MM.1S (cell line): ENCODE measurements around the gene SQSTM1.

Experiments
- DNase-seq: peaks from one replicate; pipeline ENCODE4 v3.0.0-alpha.2; 2015
- H2AFZ ChIP-seq: fragments of 300-600 bp; sonication (generic); 2 replicates; pipeline ENCODE4 v1.6.0; 2016; ENCODE audit warnings: antibody characterized with exemption, low read length
- H3F3A ChIP-seq: fragments of 300-600 bp; sonication (generic); 2 replicates; pipeline ENCODE4 v1.6.1; 2016; ENCODE audit warnings: mild to moderate bottlenecking, antibody characterized with exemption, low read length, moderate library complexity, mixed read lengths; ENCODE audit not compliant: insufficient read depth
- H3K27ac ChIP-seq: fragments of 300-600 bp; sonication (generic); 2 replicates; pipeline ENCODE4 v1.5.1; 2016; ENCODE audit warnings: mild to moderate bottlenecking, low read length
- H3K27me3 ChIP-seq: fragments of 300-600 bp; sonication (generic); replicated peaks from 2 replicates; pipeline ENCODE4 v1.6.0; 2016; ENCODE audit warnings: low read length; ENCODE audit not compliant: insufficient read depth
- H3K36me3 ChIP-seq: fragments of 300-600 bp; sonication (generic); replicated peaks from 2 replicates; pipeline ENCODE4 v1.6.1; 2016; ENCODE audit warnings: mild to moderate bottlenecking, low read length, mixed read lengths; ENCODE audit not compliant: insufficient read depth
- H3K4me1 ChIP-seq: fragments of 300-600 bp; sonication (generic); 2 replicates; pipeline ENCODE4 v1.6.1; 2016; ENCODE audit warnings: low read length, mixed read lengths
- H3K4me2 ChIP-seq: fragments of 300-600 bp; sonication (generic); 2 replicates; pipeline ENCODE4 v1.6.0; 2016; ENCODE audit warnings: low read depth, low read length
- H3K4me3 ChIP-seq: fragments of 300-600 bp; sonication (generic); 2 replicates; pipeline ENCODE4 v1.5.1; 2016; ENCODE audit warnings: low read length, mixed read lengths
- H3K79me2 ChIP-seq: fragments of 300-600 bp; sonication (generic); 2 replicates; pipeline ENCODE4 v1.6.1; 2016; ENCODE audit warnings: mixed run types, low read length, mixed read lengths
- H3K9ac ChIP-seq: fragments of 300-600 bp; sonication (generic); 2 replicates; pipeline ENCODE4 v1.6.1; 2016; ENCODE audit warnings: low read length, mixed read lengths
- H3K9me2 ChIP-seq: fragments of 300-600 bp; sonication (generic); replicated peaks from 2 replicates; pipeline ENCODE4 v1.6.1; 2016; ENCODE audit warnings: mild to moderate bottlenecking, low read length, mixed read lengths; ENCODE audit not compliant: insufficient read depth
- H3K9me3 ChIP-seq: fragments of 300-600 bp; sonication (generic); replicated peaks from 2 replicates; pipeline ENCODE4 v1.6.1; 2016; ENCODE audit warnings: mild to moderate bottlenecking, low read length, mixed read lengths; ENCODE audit not compliant: insufficient read depth
- H4K20me1 ChIP-seq: fragments of 300-600 bp; sonication (generic); 2 replicates; pipeline ENCODE4 v1.6.1; 2016; ENCODE audit warnings: mild to moderate bottlenecking, low read length, moderate library complexity, mixed read lengths; ENCODE audit not compliant: insufficient read depth
- EZH2 ChIP-seq: fragments of 300-600 bp; sonication (generic); optimal IDR thresholded peaks from 2 replicates; pipeline ENCODE3; 2017; ENCODE audit warnings: low read depth, mild to moderate bottlenecking, antibody characterized with exemption, low read length, mixed read lengths
- EZH2phosphoT487 ChIP-seq: fragments of 300-600 bp; sonication (generic); IDR thresholded peaks from 2 replicates; pipeline ENCODE4 v1.6.1; 2018; ENCODE audit warnings: antibody characterized with exemption, low read length
- TF ChIP-seq, protein P1 (sequence below): fragments of 300-600 bp; sonication (generic); IDR thresholded peaks from 2 replicates; pipeline ENCODE4 v1.5.1; 2016; ENCODE audit warnings: antibody characterized with exemption, low read length, mixed read lengths

Gene SQSTM1

DNA sequence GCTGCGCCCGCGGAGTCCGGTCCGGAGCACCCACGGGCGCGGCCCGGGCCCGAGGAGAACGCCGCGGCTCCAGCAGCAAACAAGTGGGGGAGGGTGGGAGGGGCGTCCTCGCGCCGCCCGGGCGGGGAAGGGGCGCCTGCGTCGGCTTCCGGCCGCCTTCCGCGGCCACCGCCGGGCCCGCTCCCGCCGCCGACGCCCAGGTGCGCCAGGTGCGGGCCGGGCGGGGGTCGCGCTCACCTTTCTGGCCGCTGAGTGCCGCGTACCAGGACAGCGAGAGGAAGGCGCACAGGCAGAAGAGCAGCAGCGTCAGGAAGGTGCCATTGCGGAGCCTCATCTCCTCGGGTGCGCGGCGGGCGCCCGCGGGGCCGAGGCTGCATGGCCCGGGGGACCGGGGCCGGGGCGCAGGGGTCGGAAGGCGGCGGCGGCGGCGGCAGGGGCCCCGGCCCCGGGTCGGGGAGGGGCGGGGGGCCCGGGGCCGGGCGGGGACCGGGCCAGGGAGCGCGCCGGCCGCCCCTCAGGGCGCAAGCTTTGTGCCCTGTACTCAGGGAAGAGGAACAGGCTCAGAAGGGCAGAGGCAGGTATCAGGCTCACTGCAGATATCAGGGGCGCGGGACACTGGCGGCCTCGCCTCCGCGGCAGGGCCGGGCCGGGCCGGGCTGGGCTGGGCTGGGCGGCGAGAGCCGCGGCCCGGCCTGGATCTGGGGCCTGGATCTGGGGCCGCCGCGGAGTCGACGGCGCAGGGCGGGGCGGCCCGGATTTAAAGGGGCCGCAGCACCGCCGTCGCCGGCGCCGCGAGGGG lies 14.3 kb upstream of the SQSTM1 start, which contains the start of gene MGAT4B:
Gene MGAT4B (minus strand): TSS at position 617 of the 799 bp plus-strand sequence. CDS start 283 bp downstream, at position 334.
- H2AFZ ChIP-seq, result peak within 1 kb of the TSS; percentile 77

DNA sequence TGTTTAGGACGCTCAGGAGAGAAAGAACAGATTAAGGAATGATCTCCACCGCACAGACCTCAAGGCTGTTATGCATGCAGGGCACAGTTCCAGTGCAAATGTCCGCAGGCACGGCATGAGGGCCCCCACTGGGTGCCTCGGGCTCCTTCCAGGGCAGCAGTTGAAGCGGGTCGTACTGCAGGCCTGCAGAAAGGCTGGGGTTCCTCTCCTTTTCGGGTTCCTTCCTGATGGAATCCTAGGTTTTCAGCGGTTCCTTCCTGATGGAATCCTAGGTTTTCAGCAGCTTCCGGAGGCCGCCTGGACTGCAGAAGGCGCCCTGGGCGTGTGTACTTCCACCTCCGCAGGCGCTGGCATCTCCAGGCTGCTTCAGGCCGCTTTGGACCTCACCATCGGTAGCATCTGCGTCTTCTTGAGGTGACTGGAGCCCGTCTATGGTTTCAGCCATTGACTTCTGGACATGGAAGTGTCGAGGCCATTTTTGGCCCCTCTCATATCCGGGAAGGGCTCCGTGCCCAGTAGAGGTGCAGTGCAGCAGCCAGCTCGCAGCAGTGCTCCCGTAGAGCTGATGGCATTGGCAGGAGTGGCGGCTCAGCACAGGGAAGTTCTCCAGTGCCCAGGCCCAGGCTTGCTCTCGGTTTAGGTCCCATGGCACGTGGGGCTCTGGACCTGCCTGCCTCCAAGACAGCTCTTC lies 8.4 kb upstream of the SQSTM1 start:
- Histone ChIP-seq H3K9ac (no peak overlapping the region), H3K27me3 (no peaks in the 10 kb centered on the region), H3K9me2 (no peaks in the 10 kb centered on the region), H3F3A (0 out of 2 replicates have a peak, but pooled peaks cover under 1% of the 10 kb centered on the region), H3K4me3 (no peak overlapping the region), H3K9me3 (no peaks in the 10 kb centered on the region), H2AFZ (no peak overlapping the region), H3K79me2 (peaks cover 9% of the 10 kb centered on the region), H3K4me2 (no peak overlapping the region), H4K20me1 (no peaks in the 10 kb centered on the region), H3K27ac (no peak overlapping the region), H3K36me3 (no peaks in the 10 kb centered on the region), H3K4me1 (no peaks in the 10 kb centered on the region)
- TF ChIP-seq EZH2phosphoT487, result no peak
- TF ChIP-seq EZH2, result no peak
- TF ChIP-seq, protein P1, sequence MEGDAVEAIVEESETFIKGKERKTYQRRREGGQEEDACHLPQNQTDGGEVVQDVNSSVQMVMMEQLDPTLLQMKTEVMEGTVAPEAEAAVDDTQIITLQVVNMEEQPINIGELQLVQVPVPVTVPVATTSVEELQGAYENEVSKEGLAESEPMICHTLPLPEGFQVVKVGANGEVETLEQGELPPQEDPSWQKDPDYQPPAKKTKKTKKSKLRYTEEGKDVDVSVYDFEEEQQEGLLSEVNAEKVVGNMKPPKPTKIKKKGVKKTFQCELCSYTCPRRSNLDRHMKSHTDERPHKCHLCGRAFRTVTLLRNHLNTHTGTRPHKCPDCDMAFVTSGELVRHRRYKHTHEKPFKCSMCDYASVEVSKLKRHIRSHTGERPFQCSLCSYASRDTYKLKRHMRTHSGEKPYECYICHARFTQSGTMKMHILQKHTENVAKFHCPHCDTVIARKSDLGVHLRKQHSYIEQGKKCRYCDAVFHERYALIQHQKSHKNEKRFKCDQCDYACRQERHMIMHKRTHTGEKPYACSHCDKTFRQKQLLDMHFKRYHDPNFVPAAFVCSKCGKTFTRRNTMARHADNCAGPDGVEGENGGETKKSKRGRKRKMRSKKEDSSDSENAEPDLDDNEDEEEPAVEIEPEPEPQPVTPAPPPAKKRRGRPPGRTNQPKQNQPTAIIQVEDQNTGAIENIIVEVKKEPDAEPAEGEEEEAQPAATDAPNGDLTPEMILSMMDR, result no peak
- no peak for DNase-seq

More for the DNA sequence above, 14.3 kb upstream of the SQSTM1 start, which contains the start of gene MGAT4B:
- no peaks in the 10 kb centered on the region for H3K9me2 ChIP-seq
- no peaks in the 10 kb centered on the region for H3K27me3 ChIP-seq
- H3K9ac ChIP-seq, result peak within 1 kb of the TSS; percentile 87
- peak within 1 kb of the TSS; percentile 78; the same call in 1 of the 2 replicates for H3K27ac ChIP-seq
- peak within 1 kb of the TSS; percentile 91 for H3K4me3 ChIP-seq
- H3F3A ChIP-seq, result 0 out of 2 replicates have a peak, but pooled peaks cover 4% of the 10 kb centered on the region
- H3K9me3 ChIP-seq, result no peaks in the 10 kb centered on the region
- H3K4me2 ChIP-seq, result peak within 1 kb of the TSS; percentile 90
- DNase-seq, result peak; percentile 82
- H3K79me2 ChIP-seq, result peaks cover 56% of the 10 kb centered on the region
- no peaks in the 10 kb centered on the region for H4K20me1 ChIP-seq
- H3K4me1 ChIP-seq, result peaks cover 11% of the 10 kb centered on the region; the same call in 1 of the 2 replicates
- TF ChIP-seq, protein P1, result no peak
- no peak for TF ChIP-seq EZH2phosphoT487
- TF ChIP-seq EZH2, result no peak
- H3K36me3 ChIP-seq, result no peaks in the 10 kb centered on the region

DNA sequence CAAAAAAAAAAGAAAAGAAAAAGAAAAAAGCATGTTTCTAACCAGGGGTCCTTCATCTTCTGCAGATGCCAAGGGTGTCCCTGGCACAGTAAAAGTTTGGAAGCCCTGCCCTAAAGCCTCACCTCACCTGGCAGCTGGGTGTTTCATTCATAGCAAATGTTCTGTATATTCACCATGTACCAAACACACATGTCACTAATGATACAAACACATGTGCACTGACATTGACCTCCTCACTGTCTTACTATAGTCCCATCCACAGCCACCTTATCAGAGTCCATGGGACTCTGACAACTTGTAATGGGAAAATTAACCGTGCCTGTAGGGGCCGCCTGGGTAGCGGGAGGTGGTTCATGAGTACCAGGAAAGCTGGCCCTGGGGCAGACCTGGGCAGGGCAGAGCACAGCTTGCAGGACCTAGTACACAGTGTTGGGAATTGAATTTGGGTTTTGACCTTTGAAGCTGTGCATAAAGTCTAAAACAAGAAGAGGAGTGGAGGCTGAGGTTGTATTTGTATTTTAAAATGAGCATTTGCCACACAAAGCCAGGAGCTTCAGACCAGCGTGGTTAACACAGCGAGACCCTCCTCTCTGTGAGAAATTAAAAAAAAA lies 7.6 kb upstream of the SQSTM1 start:
- Histone ChIP-seq H3K9me3 (no peaks in the 10 kb centered on the region), H3K27ac (no peak overlapping the region), H3K79me2 (peaks cover 3% of the 10 kb centered on the region), H3K9ac (no peak overlapping the region), H3K36me3 (no peaks in the 10 kb centered on the region), H3K4me2 (no peak overlapping the region), H3K4me3 (no peak overlapping the region), H3K9me2 (no peaks in the 10 kb centered on the region), H3F3A (no peaks in the 10 kb centered on the region), H4K20me1 (no peaks in the 10 kb centered on the region), H3K4me1 (peaks cover under 1% of the 10 kb centered on the region), H2AFZ (no peak overlapping the region), H3K27me3 (no peaks in the 10 kb centered on the region)
- DNase-seq, result no peak
- TF ChIP-seq EZH2, result no peak
- TF ChIP-seq EZH2phosphoT487, result no peak
- TF ChIP-seq, protein P1, result no peak
